ENCODE results near the gene RABGAP1L. TPM values are rescaled to one million over a fixed set of nuclear protein-coding genes. Genes with fewer than 3 reads are reported as not detected.

Gene RABGAP1L
- total RNA-seq, 1 donor from 2014 or later = 30.2 TPM

- Mint-ChIP-seq H3K9me3 (ENCODE audit: unreplicated experiment) (no peaks in the 10 kb centered on the region), H3K27ac (ENCODE audit: unreplicated experiment) (no peak overlapping the region), H3K4me3 (ENCODE audit: unreplicated experiment) (no peak overlapping the region), H3K4me1 (ENCODE audit: unreplicated experiment) (peaks cover 12% of the 10 kb centered on the region), H3K27me3 (ENCODE audit: unreplicated experiment) (peaks cover 4% of the 10 kb centered on the region), H3K36me3 (ENCODE audit: low read depth, unreplicated experiment) (no peaks in the 10 kb centered on the region)
- no peak for TF ChIP-seq CTCF (IDR thresholded peaks at IDR 0.05; ENCODE audit: unreplicated experiment)
- no peak for DNase-seq (ENCODE audit: low spot score)
These were observed 874.6 kb downstream of the RABGAP1L start for GRCh38 chr1:175033953-175034352.

- no peaks in the 10 kb centered on the region for H3K36me3 Mint-ChIP-seq (ENCODE audit: low read depth, unreplicated experiment)
- H3K4me3 Mint-ChIP-seq (ENCODE audit: unreplicated experiment) = no peak overlapping the region
- H3K9me3 Mint-ChIP-seq (ENCODE audit: unreplicated experiment) = no peaks in the 10 kb centered on the region
- no peak for DNase-seq (ENCODE audit: low spot score)
- H3K4me1 Mint-ChIP-seq (ENCODE audit: unreplicated experiment) = peaks cover 9% of the 10 kb centered on the region
- H3K27ac Mint-ChIP-seq (ENCODE audit: unreplicated experiment) = no peak overlapping the region
- H3K27me3 Mint-ChIP-seq (ENCODE audit: unreplicated experiment) = peaks cover 4% of the 10 kb centered on the region
- TF ChIP-seq CTCF (IDR thresholded peaks at IDR 0.05; ENCODE audit: unreplicated experiment) = no peak
These were observed 875.5 kb downstream of the RABGAP1L start for GRCh38 chr1:175034775-175035174.

- TF ChIP-seq CTCF (IDR thresholded peaks at IDR 0.05; ENCODE audit: unreplicated experiment) = no peak
- DNase-seq (ENCODE audit: low spot score) = no peak
- H3K4me3 Mint-ChIP-seq (ENCODE audit: unreplicated experiment) = no peak overlapping the region
- H3K4me1 Mint-ChIP-seq (ENCODE audit: unreplicated experiment) = peaks cover 4% of the 10 kb centered on the region
- H3K27ac Mint-ChIP-seq (ENCODE audit: unreplicated experiment) = no peak overlapping the region
- no peaks in the 10 kb centered on the region for H3K36me3 Mint-ChIP-seq (ENCODE audit: low read depth, unreplicated experiment)
- no peaks in the 10 kb centered on the region for H3K9me3 Mint-ChIP-seq (ENCODE audit: unreplicated experiment)
- peaks cover 4% of the 10 kb centered on the region for H3K27me3 Mint-ChIP-seq (ENCODE audit: unreplicated experiment)
These were observed 876.5 kb downstream of the RABGAP1L start for GRCh38 chr1:175035865-175036264.

GRCh38 chr1:175036476-175036875 lies 877.2 kb downstream of the RABGAP1L start:
- no peak overlapping the region for H3K27ac Mint-ChIP-seq (ENCODE audit: unreplicated experiment)
- peaks cover 4% of the 10 kb centered on the region for H3K4me1 Mint-ChIP-seq (ENCODE audit: unreplicated experiment)
- no peak for TF ChIP-seq CTCF (IDR thresholded peaks at IDR 0.05; ENCODE audit: unreplicated experiment)
- DNase-seq (ENCODE audit: low spot score) = no peak
- H3K36me3 Mint-ChIP-seq (ENCODE audit: low read depth, unreplicated experiment) = no peaks in the 10 kb centered on the region
- H3K9me3 Mint-ChIP-seq (ENCODE audit: unreplicated experiment) = no peaks in the 10 kb centered on the region
- H3K27me3 Mint-ChIP-seq (ENCODE audit: unreplicated experiment) = peaks cover 4% of the 10 kb centered on the region
- no peak overlapping the region for H3K4me3 Mint-ChIP-seq (ENCODE audit: unreplicated experiment)

GRCh38 chr1:175037416-175037815 lies 878.1 kb downstream of the RABGAP1L start:
- no peak for TF ChIP-seq CTCF (IDR thresholded peaks at IDR 0.05; ENCODE audit: unreplicated experiment)
- Mint-ChIP-seq H3K27ac (ENCODE audit: unreplicated experiment) (no peak overlapping the region), H3K9me3 (ENCODE audit: unreplicated experiment) (no peaks in the 10 kb centered on the region), H3K27me3 (ENCODE audit: unreplicated experiment) (peaks cover 4% of the 10 kb centered on the region), H3K4me3 (ENCODE audit: unreplicated experiment) (no peak overlapping the region), H3K36me3 (ENCODE audit: low read depth, unreplicated experiment) (no peaks in the 10 kb centered on the region), H3K4me1 (ENCODE audit: unreplicated experiment) (peaks cover 4% of the 10 kb centered on the region)
- no peak for DNase-seq (ENCODE audit: low spot score)

Measured in endothelial cell (in vitro differentiated cells).